A549 (cell line): ENCODE data around the gene STIM1.

Source experiments
- CTCF ChIP-seq: fragments of >200 bp; sonication (Bioruptor Twin); formaldehyde crosslinking; IDR thresholded peaks from 3 replicates; pipeline ENCODE4 v1.5.1; 2016
- JUN ChIP-seq, 2 experiments: fragments of >200 bp; sonication (Bioruptor Twin); formaldehyde crosslinking; IDR thresholded peaks; 2 replicates in 1 of 2; 3 replicates in 1 of 2; pipeline ENCODE4 v1.6.1; 2016 to 2017
- KDM1A ChIP-seq: fragments of 200-600 bp; sonication (generic); IDR thresholded peaks from 2 replicates; pipeline ENCODE4 v1.6.1; 2016; ENCODE audit warnings: low read depth, mild to moderate bottlenecking
- MAFK ChIP-seq: fragments of 450-650 bp; IDR thresholded peaks from 2 replicates; pipeline ENCODE4 v1.6.1; 2014; ENCODE audit not compliant: partially characterized antibody
- MAX ChIP-seq: IDR thresholded peaks from 2 replicates; pipeline ENCODE4 v1.6.1; 2012
- MYC ChIP-seq: IDR thresholded peaks from 2 replicates; pipeline ENCODE4 v1.6.1; 2012; ENCODE audit warnings: mild to moderate bottlenecking, inconsistent platforms, low read length, improper control_type of control experiment, borderline replicate concordance
- POLR2A ChIP-seq: IDR thresholded peaks from 2 replicates; pipeline ENCODE4 v1.6.1; 2012; ENCODE audit warnings: mild to moderate bottlenecking, low read length
- RAD21 ChIP-seq, 2 experiments: fragments of >200 bp in 1 of 2; sonication (Bioruptor Twin) in 1 of 2; formaldehyde crosslinking in 1 of 2; IDR thresholded peaks in 1 of 2; conservative IDR thresholded peaks in 1 of 2; 2 replicates in 1 of 2; 3 replicates in 1 of 2; pipeline ENCODE4 v1.6.1; 2012 to 2018; ENCODE audit warnings: inconsistent platforms in 1 of 2
- ZFP36 ChIP-seq: fragments of 450-650 bp; IDR thresholded peaks from 2 replicates; pipeline ENCODE4 v1.6.1; 2014; ENCODE audit warnings: borderline replicate concordance; ENCODE audit not compliant: partially characterized antibody

- TF ChIP-seq POLR2A (no peak), CTCF (no peak), ZFP36 (no peak), KDM1A (no peak), MAFK (no peak), MYC (no peak), RAD21 (conservative IDR thresholded peaks at IDR 0.05 in 1 of 2, IDR thresholded peaks at IDR 0.05 in 1 of 2) (no peak), JUN (IDR thresholded peaks at IDR 0.05) (no peak), MAX (no peak)
Observed at GRCh38 chr11:3972431-3972830, 117.0 kb downstream of the STIM1 start.
